Heart right ventricle (tissue), 16 donors: ENCODE measurements around the gene DSG2. TPM values are rescaled to one million over a fixed set of nuclear protein-coding genes. Genes with fewer than 3 reads are reported as not detected.

ENCODE experiments used
- ATAC-seq, 8 donors: fragments of 200-7000 bp; cut with Tn5 transposase; one replicate each; pipeline ENCODE4 v1.9.1; 2020; ENCODE audit warnings: mild to moderate bottlenecking in 8 of 8, moderate library complexity in 8 of 8, moderate number of reproducible peaks in 1 of 8
- DNase-seq, 2 donors: peaks; one replicate each; pipeline ENCODE4 v3.0.0-alpha.2; 2020
- H3K27ac ChIP-seq, 10 donors: fragments of 200-600 bp; sonication (generic) in 2 of 10; one replicate each; pipeline versions ENCODE4 v1.5.0 to v1.8.0; 2020 to 2022; ENCODE audit warnings: mild to moderate bottlenecking in 3 of 10
- H3K27me3 ChIP-seq, 7 donors: fragments of 200-600 bp; one replicate each; pipeline ENCODE4 v1.8.0; 2021 to 2022; ENCODE audit warnings: mild to moderate bottlenecking in 2 of 7
- H3K36me3 ChIP-seq, 9 donors: fragments of 200-600 bp; sonication (generic) in 1 of 9; one replicate each; pipeline versions ENCODE4 v1.5.0 to v1.8.0; 2020 to 2022; ENCODE audit warnings: mild to moderate bottlenecking in 2 of 9
- H3K4me1 ChIP-seq, 9 donors: fragments of 200-600 bp; sonication (generic) in 1 of 9; one replicate each; pipeline versions ENCODE4 v1.5.0 to v1.8.0; 2020 to 2022; ENCODE audit warnings: mild to moderate bottlenecking in 4 of 9
- H3K4me3 ChIP-seq, 10 donors: fragments of 200-600 bp; sonication (generic) in 2 of 10; one replicate each; pipeline versions ENCODE4 v1.5.0 to v1.8.0; 2020 to 2022; ENCODE audit warnings: mild to moderate bottlenecking in 7 of 10, moderate library complexity in 2 of 10
- H3K9me3 ChIP-seq, 11 donors: fragments of 200-600 bp in 10 of 11; sonication (generic) in 2 of 11; one replicate each; pipeline versions ENCODE4 v1.5.0 to v1.8.0; 2013 to 2022; ENCODE audit warnings: mild to moderate bottlenecking in 2 of 11, control low read depth in 1 of 11, moderate library complexity in 1 of 11
- CTCF ChIP-seq, 9 donors: fragments of 200-600 bp; sonication (generic) in 2 of 9; IDR thresholded peaks; one replicate each; pipeline versions ENCODE4 v1.5.0 to v1.8.0; 2021 to 2022; ENCODE audit warnings: antibody characterized with exemption in 9 of 9, mild to moderate bottlenecking in 5 of 9, moderate library complexity in 1 of 9
- WGBS, 2 donors: extraction: QIAGEN DNeasy Blood & Tissue Kit; methylation state at CpG; one replicate each; pipeline ENCODE4 v1.1.7; 2013; ENCODE audit warnings: inconsistent platforms in 1 of 2; 5-methylcytosine and 5-hydroxymethylcytosine counted together
- intact Hi-C, 10 donors: fragments of 100-400 bp; cut with DNase I; formaldehyde crosslinking; loops; one replicate each; pipeline versions ENCODE4 v1.11.1 to v1.14.2; 2022
- polyA plus RNA-seq, 2 donors: library from polyadenylated mRNA; stranded (reverse); fragments of 200-250 nt; gene quantifications; one replicate each; pipeline ENCODE4 v1.2.3, GENCODE V29; 2013
- total RNA-seq, 10 donors: library from RNA; stranded (reverse); fragmentation: NEBNext Ultra II Directional in 3 of 10; extraction: Animal tissue kit (Norgen Biotek cat#: 25700) in 3 of 10; gene quantifications; one replicate each; pipeline versions ENCODE4 v1.2.1 to v1.2.4, GENCODE V29; 2021 to 2023
- donor health status: Arrhythmogenic right ventricular cardiomyopathy.
- donor health status: ischemic (EF 13 %, LVEDD 7.1; RV severe dilation, severe dysfunction).
- donor health status: healthy with polysubstance abuse.
- donor health status: DM: no; HTN: yes; CAD: no.
- donor health status: DM: no; HTN: no; CAD: no.
- donor health status: ischemic (EF 25% LVEDD 6.9; RV normal size, moderate dysfunction).
- donor health status: ischemic (EF 25% LVEDD 5.7; RV mildly dilated, moderate dysfunction).
- donor health status: healthy.
- donor health status: DM: yes; HTN: yes; CAD: no.
- donor health status: Ischemic cardiomyopathy.
- donor health status: ischemic (EF 35%, LVEDD 5.7; RV mildly dilated, moderate dysfunction).
- donor health status: nonischemic (EF 11% LVEDD 7.7; RV severe dilation, severe dysfunction).
- donor health status: DM: yes; HTN: yes; CAD: no.
- donor health status: PGD.
- donor health status: ischemic (EF 29% LVEDD 5.4; RV normal size, mild dysfunction).
- donor health status: nonischemic (EF 23%, LVEDD 6.1; RV moderate dilation, normal function).

Gene DSG2
- total and polyA plus RNA-seq, 12 donors: 7.6 to 53.8 (median 39.9) TPM

- Histone ChIP-seq H3K9me3 (no peaks in the 10 kb centered on the region), H3K4me1 (no peaks in the 10 kb centered on the region), H3K4me3 (no peak overlapping the region), H3K27ac (no peak overlapping the region), H3K27me3 (no peaks in the 10 kb centered on the region), H3K36me3 (no peaks in the 10 kb centered on the region)
- intact Hi-C loops: loop anchor here in 2 of 10 donors (10.0 kb wide), 2 partner anchors 216 to 396 kb away; no protein-coding TSS in a partner anchor
- DNase-seq (no peak), ATAC-seq (no peak)
- TF ChIP-seq CTCF (IDR thresholded peaks at IDR 0.05): no peak
- 96 to 100% methylated on average over 1 of the region's 1 CpG for WGBS, 2 donors
Observed at GRCh38 chr18:31490387-31490786, 7.6 kb upstream of the DSG2 start.

- no peak for ATAC-seq
- H3K4me1 ChIP-seq: no peaks in the 10 kb centered on the region
- no peak for DNase-seq
Observed at GRCh38 chr18:31490833-31491232, 7.1 kb upstream of the DSG2 start.

GRCh38 chr18:31491586-31491985 is 6.4 kb upstream of the DSG2 start:
- intact Hi-C loops: loop anchor here in 2 of 10 donors (10.0 kb wide), 2 partner anchors 217 to 397 kb away; no protein-coding TSS in a partner anchor
- Histone ChIP-seq H3K36me3 (no peaks in the 10 kb centered on the region), H3K9me3 (no peaks in the 10 kb centered on the region), H3K4me1 (no peaks in the 10 kb centered on the region), H3K27me3 (peaks cover 0 to 6% (median 0%) of the 10 kb centered on the region in 7 donors), H3K27ac (no peak overlapping the region), H3K4me3 (no peak overlapping the region)
- no peak for ATAC-seq
- DNase-seq: no peak
- TF ChIP-seq CTCF (IDR thresholded peaks at IDR 0.05): no peak

More at GRCh38 chr18:31490833-31491232, 7.1 kb upstream of the DSG2 start:
- intact Hi-C loops: loop anchor here in 2 of 10 donors (10.0 kb wide), 2 partner anchors 216 to 396 kb away; no protein-coding TSS in a partner anchor
- no peaks in the 10 kb centered on the region for H3K36me3 ChIP-seq
- TF ChIP-seq CTCF (IDR thresholded peaks at IDR 0.05): no peak
- no peak overlapping the region for H3K27ac ChIP-seq
- no peaks in the 10 kb centered on the region for H3K9me3 ChIP-seq
- H3K4me3 ChIP-seq: no peak overlapping the region
- no peaks in the 10 kb centered on the region for H3K27me3 ChIP-seq

GRCh38 chr18:31492671-31493070 is 5.3 kb upstream of the DSG2 start:
- H3K9me3 ChIP-seq: no peaks in the 10 kb centered on the region
- H3K27ac ChIP-seq: no peak overlapping the region
- H3K27me3 ChIP-seq: peaks cover 0 to 17% (median 1%) of the 10 kb centered on the region in 7 donors
- ATAC-seq (no peak), DNase-seq (no peak)
- H3K4me3 ChIP-seq: no peak overlapping the region
- no peaks in the 10 kb centered on the region for H3K36me3 ChIP-seq
- 92 to 95% methylated on average over 9 of the region's 9 CpGs for WGBS, 2 donors
- H3K4me1 ChIP-seq: peaks cover 0 to 3% (median 0%) of the 10 kb centered on the region in 9 donors
- TF ChIP-seq CTCF (IDR thresholded peaks at IDR 0.05): no peak
- intact Hi-C loops: loop anchor here in 2 of 10 donors (10.0 kb wide), 2 partner anchors 218 to 398 kb away; no protein-coding TSS in a partner anchor
